BJ (cell line): ENCODE results near the gene CLIC3. TPM values are rescaled to one million over a fixed set of nuclear protein-coding genes. Genes with fewer than 3 reads are reported as not detected.

Experiments used
- CTCF ChIA-PET: fragments of 350-600 bp; formaldehyde crosslinking; extraction: SDS; loops from one replicate; lab custom pipeline; 2021; ENCODE audit warnings: antibody characterized with exemption, inconsistent platforms; lab: Yijun Ruan, JAX
- POLR2A ChIA-PET: fragments of 300-600 bp; sonication (Branson Sonifier 250); formaldehyde crosslinking; extraction: SDS; loops from one replicate; lab custom pipeline; 2021; ENCODE audit warnings: antibody characterized with exemption; lab: Charles Lee
- DNase-seq: peaks from one replicate; pipeline ENCODE4 v3.0.0-alpha.2; 2011; ENCODE audit warnings: low read depth
- H3K27me3 ChIP-seq: 2 replicates; pipeline ENCODE4 v1.6.0; 2011; ENCODE audit warnings: low read length; ENCODE audit not compliant: control insufficient read depth, insufficient read depth
- H3K36me3 ChIP-seq: 2 replicates; pipeline ENCODE4 v1.5.1; 2011; ENCODE audit warnings: low read length; ENCODE audit not compliant: control insufficient read depth, insufficient read depth
- H3K4me3 ChIP-seq: 2 replicates; pipeline ENCODE4 v1.5.1; 2011; ENCODE audit warnings: low read depth, mild to moderate bottlenecking, control low read depth, low read length
- polyA plus RNA-seq: library from polyadenylated mRNA; depleted of rRNA; stranded (reverse); fragments of >200 nt; gene quantifications from 2 replicates; pipeline ENCODE4 v1.2.3, GENCODE V29; 2011
- TF ChIP-seq, protein P1 (sequence below): IDR thresholded peaks from 2 replicates; pipeline ENCODE4 v1.5.1; 2011; ENCODE audit warnings: low read depth, mild to moderate bottlenecking, control low read depth, inconsistent platforms, low read length, moderate library complexity; ENCODE audit not compliant: insufficient read depth

Gene CLIC3
- polyA plus RNA-seq, 1 experiment: 4.0 TPM

DNA sequence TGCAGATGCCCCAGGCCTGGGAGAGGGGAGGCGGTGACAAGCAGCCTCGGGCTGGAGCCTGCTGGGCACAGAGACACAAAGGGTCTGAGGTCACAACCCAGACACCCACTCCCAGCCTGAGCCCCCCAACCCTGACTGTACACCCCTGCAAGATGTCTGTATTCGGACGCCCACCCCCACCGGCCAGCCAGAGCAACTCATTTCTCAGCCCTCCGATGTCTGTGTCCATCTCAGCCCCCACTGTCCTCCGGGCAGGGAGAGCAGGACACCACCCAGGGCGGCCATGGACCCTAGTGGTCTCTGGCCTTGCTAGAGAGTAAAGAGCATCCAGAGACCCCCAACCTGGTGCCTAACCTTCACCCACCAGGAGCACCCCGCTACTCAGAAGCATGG is 40.4 kb downstream of the CLIC3 start:
- CTCF ChIA-PET: no interaction called here

DNA sequence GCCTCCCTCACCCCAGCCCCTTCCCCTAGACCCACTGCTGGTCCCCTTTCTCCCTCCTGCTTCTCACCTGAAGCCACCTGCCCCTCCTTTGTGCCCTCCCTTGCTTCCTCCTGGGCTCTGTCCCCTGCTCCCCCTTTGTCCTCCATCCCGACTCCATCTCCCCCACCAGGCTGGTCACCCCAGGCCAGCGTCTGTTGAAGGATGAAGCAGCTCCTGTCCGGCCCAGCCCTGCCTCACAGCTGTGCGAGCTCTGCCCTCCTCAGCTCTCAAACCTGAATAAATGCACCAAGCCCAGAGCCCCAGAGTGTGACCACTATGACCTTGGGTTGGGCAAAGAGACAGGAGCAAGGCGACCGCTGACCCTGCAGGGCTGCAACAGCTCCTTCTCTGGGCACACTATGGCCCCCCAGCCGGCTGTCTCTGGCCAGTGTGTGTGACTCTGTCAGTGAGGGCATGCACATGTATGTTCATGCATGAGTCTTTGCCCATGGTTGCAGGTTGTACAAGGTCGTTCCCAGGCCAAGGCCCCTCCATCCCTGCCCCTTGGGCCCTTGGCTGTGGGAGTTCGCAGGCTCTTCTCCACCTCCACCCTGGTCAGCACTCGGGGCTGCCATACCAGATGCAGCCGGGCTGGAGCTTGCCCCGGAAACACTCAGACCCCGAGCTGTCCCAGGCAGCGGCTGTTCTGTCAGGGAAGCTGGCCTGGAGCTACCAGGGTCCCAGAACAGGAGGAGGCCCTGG is 41.0 kb downstream of the CLIC3 start:
- TF ChIP-seq, protein P1, sequence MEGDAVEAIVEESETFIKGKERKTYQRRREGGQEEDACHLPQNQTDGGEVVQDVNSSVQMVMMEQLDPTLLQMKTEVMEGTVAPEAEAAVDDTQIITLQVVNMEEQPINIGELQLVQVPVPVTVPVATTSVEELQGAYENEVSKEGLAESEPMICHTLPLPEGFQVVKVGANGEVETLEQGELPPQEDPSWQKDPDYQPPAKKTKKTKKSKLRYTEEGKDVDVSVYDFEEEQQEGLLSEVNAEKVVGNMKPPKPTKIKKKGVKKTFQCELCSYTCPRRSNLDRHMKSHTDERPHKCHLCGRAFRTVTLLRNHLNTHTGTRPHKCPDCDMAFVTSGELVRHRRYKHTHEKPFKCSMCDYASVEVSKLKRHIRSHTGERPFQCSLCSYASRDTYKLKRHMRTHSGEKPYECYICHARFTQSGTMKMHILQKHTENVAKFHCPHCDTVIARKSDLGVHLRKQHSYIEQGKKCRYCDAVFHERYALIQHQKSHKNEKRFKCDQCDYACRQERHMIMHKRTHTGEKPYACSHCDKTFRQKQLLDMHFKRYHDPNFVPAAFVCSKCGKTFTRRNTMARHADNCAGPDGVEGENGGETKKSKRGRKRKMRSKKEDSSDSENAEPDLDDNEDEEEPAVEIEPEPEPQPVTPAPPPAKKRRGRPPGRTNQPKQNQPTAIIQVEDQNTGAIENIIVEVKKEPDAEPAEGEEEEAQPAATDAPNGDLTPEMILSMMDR: no peak
- ChIA-PET CTCF (no interaction called here), POLR2A (no interaction called here)
- no peak for DNase-seq
- Histone ChIP-seq H3K36me3 (no peaks in the 10 kb centered on the region), H3K27me3 (no peaks in the 10 kb centered on the region), H3K4me3 (no peak overlapping the region)

More for the DNA sequence above, 40.4 kb downstream of the CLIC3 start:
- no peaks in the 10 kb centered on the region; the same call in 1 of the 2 replicates for H3K27me3 ChIP-seq
- POLR2A ChIA-PET: no interaction called here
- TF ChIP-seq, protein P1: no peak
- no peak overlapping the region for H3K4me3 ChIP-seq
- H3K36me3 ChIP-seq: no peaks in the 10 kb centered on the region
- DNase-seq: no peak

DNA sequence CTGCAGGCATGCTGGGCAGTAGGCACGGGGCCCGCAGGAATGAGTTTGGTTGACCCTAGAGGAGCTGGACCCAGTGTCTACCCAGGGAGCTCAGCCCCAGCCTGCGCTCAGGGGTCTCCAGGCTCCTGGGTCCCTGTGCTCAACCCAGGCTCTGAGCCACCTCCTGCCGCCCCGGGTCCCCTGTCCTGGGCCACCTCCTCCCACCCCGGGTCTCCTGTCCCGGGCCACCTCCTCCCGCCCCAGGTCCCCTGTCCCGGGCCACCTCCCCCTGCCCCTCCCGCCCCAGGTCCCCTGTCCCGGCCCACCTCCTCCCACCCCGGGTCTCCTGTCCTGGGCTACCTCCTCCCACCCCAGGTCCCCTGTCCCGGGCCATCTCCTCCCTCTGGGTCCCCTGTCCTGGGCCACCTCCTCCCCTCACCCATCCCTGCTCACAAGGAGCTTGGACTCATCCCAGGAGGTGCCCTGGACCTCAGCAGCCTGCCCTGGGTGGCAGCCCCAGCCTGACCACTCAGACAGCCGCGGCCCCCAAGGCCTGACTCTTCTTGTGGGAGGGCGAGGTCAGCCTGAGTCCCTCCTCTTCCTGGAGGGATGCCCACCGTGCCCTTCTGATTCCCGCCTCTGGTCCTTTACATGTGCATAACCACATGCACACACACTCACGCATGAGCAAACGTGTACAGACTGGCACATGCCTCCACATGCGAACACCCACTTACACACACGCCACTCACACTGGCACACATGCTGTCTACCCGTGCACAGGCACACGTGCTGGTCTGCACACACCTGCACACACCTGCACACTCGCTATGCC is 41.9 kb downstream of the CLIC3 start:
- Histone ChIP-seq H3K36me3 (no peaks in the 10 kb centered on the region), H3K27me3 (no peaks in the 10 kb centered on the region), H3K4me3 (no peak overlapping the region)
- TF ChIP-seq, protein P1: no peak
- POLR2A ChIA-PET: no interaction called here
- DNase-seq: no peak
- CTCF ChIA-PET: interaction anchor here (1.0 kb wide), 1 partner anchor 10 kb away, joined by 3 read pairs; the partner anchor contains the start of gene FBXW5

DNA sequence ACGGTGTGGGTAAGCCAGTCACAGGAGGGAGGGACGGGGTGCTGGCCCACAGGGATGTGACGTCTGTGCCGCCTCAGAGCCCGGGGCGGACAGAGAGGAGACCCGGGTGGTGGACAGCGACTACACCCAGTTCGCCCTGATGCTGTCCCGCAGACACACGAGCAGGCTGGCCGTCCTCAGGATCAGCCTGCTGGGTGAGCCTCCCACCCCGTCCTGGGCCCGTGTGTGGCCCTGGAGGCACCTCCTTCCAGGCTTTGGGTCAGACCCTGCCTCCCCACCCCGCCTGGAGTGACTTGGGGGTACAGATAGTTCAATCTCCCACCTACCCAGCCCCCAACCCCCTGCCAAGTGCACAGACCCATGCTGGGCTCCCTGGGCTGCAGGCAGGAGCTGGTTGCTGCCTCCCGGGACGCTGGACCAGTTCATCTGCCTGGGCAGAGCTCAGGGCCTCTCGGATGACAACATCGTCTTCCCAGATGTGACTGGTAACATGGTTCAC is 42.5 kb downstream of the CLIC3 start:
- CTCF ChIA-PET: interaction anchor here (1.0 kb wide), 1 partner anchor 10 kb away, joined by 3 read pairs; the partner anchor contains the start of gene FBXW5

More for the DNA sequence above, 42.5 kb downstream of the CLIC3 start:
- no peak overlapping the region for H3K4me3 ChIP-seq
- H3K36me3 ChIP-seq: no peaks in the 10 kb centered on the region
- no peak for DNase-seq
- TF ChIP-seq, protein P1: no peak
- POLR2A ChIA-PET: no interaction called here
- H3K27me3 ChIP-seq: no peaks in the 10 kb centered on the region
